ENCODE measurements around the gene THEMIS2. TPM values are rescaled to one million over a fixed set of nuclear protein-coding genes. Genes with fewer than 3 reads are reported as not detected.

The THEMIS2 gene
- total and polyA plus RNA-seq, 12 donors, result 2.5 to 29.3 (median 5.7) TPM

DNA sequence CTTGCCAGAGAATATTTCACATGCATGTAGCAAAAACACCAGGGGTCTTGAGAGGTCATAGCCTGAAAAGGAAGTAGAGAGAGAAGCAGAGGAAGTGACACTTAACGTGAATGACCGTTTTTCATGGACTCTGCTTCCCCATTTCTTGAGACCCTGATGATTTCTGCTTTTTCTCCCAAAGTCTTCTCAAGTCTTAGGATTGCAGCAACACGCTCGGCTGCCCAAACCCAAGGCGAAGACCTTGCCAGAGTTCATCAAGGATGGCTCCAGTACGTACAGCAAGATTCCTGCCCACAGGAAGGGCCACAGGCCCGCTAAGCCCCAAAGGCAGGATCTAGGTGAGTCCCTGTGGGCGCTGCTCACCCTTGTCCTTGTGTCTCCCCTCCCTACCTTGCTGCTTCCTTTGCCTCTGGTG is 12.8 kb downstream of the THEMIS2 start:
- peak overlapping the region in 1 of 10 donors; percentile 30 for H3K4me3 ChIP-seq
- WGBS, 2 donors, result 82 to 91% methylated on average over 8 of the region's 8 CpGs
- H3K27me3 ChIP-seq, result no peaks in the 10 kb centered on the region
- ATAC-seq, result peak; percentile 34 to 68 (median 54)
- intact Hi-C loops (cut with DNase I), result no loop called here
- no peak for DNase-seq
- H3K27ac ChIP-seq, result peak overlapping the region in 7 of 10 donors; percentile 40 to 96 (median 62)
- peaks cover 0 to 97% (median 0%) of the 10 kb centered on the region in 9 donors for H3K36me3 ChIP-seq
- no peaks in the 10 kb centered on the region for H3K9me3 ChIP-seq
- TF ChIP-seq, protein P1, sequence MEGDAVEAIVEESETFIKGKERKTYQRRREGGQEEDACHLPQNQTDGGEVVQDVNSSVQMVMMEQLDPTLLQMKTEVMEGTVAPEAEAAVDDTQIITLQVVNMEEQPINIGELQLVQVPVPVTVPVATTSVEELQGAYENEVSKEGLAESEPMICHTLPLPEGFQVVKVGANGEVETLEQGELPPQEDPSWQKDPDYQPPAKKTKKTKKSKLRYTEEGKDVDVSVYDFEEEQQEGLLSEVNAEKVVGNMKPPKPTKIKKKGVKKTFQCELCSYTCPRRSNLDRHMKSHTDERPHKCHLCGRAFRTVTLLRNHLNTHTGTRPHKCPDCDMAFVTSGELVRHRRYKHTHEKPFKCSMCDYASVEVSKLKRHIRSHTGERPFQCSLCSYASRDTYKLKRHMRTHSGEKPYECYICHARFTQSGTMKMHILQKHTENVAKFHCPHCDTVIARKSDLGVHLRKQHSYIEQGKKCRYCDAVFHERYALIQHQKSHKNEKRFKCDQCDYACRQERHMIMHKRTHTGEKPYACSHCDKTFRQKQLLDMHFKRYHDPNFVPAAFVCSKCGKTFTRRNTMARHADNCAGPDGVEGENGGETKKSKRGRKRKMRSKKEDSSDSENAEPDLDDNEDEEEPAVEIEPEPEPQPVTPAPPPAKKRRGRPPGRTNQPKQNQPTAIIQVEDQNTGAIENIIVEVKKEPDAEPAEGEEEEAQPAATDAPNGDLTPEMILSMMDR (IDR thresholded peaks at IDR 0.05), result no peak
- peaks cover 0 to 90% (median 0%) of the 10 kb centered on the region in 9 donors for H3K4me1 ChIP-seq

DNA sequence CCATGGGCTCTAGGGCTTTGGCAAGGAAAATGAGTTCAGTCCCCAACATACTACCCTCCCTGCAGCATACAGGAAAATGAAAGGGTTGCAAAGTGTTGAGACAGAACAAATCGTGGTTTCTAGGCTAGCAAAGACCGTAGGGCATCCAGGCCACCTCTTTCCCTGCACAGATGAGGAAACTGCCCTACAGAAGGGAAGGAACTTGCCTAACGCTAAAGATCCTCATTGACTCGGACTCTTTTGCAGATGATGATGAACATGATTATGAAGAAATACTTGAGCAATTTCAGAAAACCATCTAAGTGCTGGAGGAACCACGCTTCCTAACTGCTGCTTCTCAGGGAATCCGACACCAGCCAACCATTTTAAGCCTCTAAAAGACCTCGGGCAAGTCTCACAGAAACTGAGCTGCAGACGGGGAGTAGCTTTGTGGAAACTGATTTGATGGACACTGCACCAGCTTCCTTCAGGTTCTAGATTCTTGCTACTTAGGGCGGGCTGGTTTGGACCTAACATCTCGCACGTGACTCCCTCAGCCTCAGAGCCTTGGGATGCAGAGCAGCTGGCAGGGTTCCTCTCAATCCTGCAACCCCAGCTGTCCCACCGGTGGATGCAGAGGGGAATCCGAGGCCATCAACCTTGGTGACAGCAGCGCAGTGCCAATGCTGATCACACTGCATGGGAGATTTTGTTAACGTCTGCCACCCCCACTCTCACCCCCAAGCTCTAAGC is 13.4 kb downstream of the THEMIS2 start:
- ATAC-seq, result peak in 7 of 8 donors; percentile 50 to 60 (median 55)
- Histone ChIP-seq H3K9me3 (no peaks in the 10 kb centered on the region), H3K4me3 (peak overlapping the region in 1 of 10 donors; percentile 41), H3K36me3 (peaks cover 0 to 97% (median 1%) of the 10 kb centered on the region in 9 donors), H3K27ac (peak overlapping the region in 7 of 10 donors; percentile 40 to 96 (median 62)), H3K4me1 (peaks cover 0 to 92% (median 0%) of the 10 kb centered on the region in 9 donors), H3K27me3 (no peaks in the 10 kb centered on the region)
- TF ChIP-seq, protein P1 (IDR thresholded peaks at IDR 0.05), result no peak
- intact Hi-C loops (cut with DNase I), result no loop called here
- 89% methylated on average over 15 of the region's 15 CpGs for WGBS, 2 donors
- DNase-seq, result no peak

DNA sequence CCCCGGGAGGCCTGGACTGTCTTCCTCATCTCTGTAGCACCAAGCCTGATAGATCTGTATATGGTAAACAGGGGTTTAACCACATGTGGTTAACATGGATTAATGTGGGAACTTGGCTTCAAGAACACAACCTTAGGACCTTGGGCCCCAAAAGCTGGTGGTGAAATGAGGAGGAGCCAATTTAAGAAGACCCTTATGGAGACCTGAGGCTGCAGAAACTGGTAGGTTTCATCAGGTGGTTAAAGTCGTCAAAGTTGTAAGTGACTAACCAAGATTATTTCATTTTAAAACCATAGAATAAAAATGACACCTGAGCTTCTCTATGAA is 14.0 kb downstream of the THEMIS2 start:
- no peak for DNase-seq

DNA sequence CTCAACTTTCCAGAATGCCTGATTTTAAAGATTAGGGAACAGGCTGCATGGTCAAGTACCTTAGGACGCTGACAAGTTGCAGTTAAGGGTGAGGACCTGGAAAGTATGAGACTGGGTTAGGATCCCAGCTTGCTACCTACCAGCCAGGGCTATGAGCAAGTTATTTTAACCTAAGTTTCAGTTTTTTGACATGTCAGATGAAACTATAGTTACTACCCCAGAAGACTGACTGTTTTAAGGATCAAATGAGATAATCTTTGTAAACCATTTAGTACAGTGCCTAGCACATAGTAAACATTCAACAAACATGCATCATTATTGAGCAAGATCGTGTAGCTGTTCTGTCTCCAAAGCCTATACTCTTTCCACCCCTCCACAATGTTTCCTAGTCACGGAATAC is 14.4 kb downstream of the THEMIS2 start:
- Histone ChIP-seq H3K27ac (peak overlapping the region in 4 of 10 donors; percentile 20 to 96 (median 56)), H3K4me1 (peaks cover 0 to 99% (median 0%) of the 10 kb centered on the region in 9 donors)
- ATAC-seq, result no peak

More for the DNA sequence above, 14.0 kb downstream of the THEMIS2 start:
- Histone ChIP-seq H3K36me3 (peaks cover 0 to 97% (median 4%) of the 10 kb centered on the region in 9 donors), H3K9me3 (no peaks in the 10 kb centered on the region), H3K27me3 (no peaks in the 10 kb centered on the region), H3K27ac (peak overlapping the region in 5 of 10 donors; percentile 20 to 96 (median 62)), H3K4me1 (peaks cover 0 to 96% (median 0%) of the 10 kb centered on the region in 9 donors), H3K4me3 (peak overlapping the region in 1 of 10 donors; percentile 41)
- intact Hi-C loops (cut with DNase I), result no loop called here
- TF ChIP-seq, protein P1 (IDR thresholded peaks at IDR 0.05), result no peak
- no peak for ATAC-seq
- WGBS, 2 donors, result 84 to 86% methylated on average over 2 of the region's 2 CpGs

More for the DNA sequence above, 14.4 kb downstream of the THEMIS2 start:
- Histone ChIP-seq H3K36me3 (peaks cover 0 to 97% (median 4%) of the 10 kb centered on the region in 9 donors), H3K4me3 (peak overlapping the region in 1 of 10 donors; percentile 41), H3K27me3 (no peaks in the 10 kb centered on the region), H3K9me3 (no peaks in the 10 kb centered on the region)
- intact Hi-C loops (cut with DNase I), result no loop called here
- 86 to 89% methylated on average over 3 of the region's 3 CpGs for WGBS, 2 donors
- no peak for DNase-seq
- TF ChIP-seq, protein P1 (IDR thresholded peaks at IDR 0.05), result no peak

Measured in heart right ventricle (tissue), 16 donors.